EL (cell line): ENCODE data around the gene ITPKC.
"Not testable (repeated sequence)": the region's sequence is repeated elsewhere in the genome, so short reads cannot be mapped to it uniquely, and the experiment has no call there.

Experiments used
- DNase-seq: peaks from one replicate; pipeline ENCODE4 v3.0.0-alpha.2; 2016

The ITPKC gene

DNA sequence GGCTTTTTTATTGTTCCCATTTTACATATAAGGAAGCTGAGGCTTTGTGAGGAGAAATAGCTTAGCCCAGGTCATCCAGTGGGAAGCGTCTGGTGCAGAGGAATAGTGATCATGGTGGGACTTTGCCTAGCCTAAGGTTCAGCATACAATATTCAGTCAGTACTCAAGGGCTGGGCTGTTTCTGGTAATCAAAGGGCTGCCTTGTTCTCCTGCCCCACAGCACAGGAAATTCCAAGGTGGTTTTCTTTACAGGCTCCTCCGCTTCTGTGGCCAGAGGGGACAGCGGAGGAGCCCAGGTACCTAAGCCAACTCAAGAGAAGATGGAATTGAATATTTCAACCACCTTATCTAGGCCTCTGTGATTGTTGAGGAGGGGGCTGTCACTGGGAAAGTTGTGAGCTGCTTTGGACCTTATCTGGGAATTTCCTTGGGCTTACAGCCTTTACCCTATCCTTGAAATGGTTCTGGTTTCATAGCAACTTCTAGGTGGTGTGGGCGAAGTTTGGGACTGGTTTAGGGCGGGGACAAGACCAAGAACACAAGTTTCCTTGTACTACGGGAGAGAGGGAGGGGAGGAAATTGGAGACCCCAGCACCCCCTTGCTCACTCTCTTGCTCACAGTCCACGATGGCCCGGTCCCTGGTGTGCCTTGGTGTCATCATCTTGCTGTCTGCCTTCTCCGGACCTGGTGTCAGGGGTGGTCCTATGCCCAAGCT is 58.2 kb downstream of the ITPKC start, which contains the start of gene MIA:
TSS of gene MIA (plus strand) at position 606 of the 716 bp plus-strand sequence. CDS start at position 628, 22 bp downstream.
- DNase-seq = no peak

DNA sequence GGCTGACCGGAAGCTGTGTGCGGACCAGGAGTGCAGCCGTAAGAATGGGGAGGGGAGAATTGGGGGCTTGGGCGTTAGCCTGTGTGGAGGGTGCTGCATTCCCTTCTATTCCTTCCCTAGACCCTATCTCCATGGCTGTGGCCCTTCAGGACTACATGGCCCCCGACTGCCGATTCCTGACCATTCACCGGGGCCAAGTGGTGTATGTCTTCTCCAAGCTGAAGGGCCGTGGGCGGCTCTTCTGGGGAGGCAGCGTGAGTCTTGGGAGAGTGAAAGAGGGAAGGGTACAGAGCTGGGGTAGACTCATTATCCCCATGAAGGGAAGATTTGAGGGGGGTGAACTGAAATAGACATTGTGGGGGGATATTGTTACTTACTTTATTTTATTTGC is 58.7 kb downstream of the ITPKC start:
- DNase-seq = no peak

DNA sequence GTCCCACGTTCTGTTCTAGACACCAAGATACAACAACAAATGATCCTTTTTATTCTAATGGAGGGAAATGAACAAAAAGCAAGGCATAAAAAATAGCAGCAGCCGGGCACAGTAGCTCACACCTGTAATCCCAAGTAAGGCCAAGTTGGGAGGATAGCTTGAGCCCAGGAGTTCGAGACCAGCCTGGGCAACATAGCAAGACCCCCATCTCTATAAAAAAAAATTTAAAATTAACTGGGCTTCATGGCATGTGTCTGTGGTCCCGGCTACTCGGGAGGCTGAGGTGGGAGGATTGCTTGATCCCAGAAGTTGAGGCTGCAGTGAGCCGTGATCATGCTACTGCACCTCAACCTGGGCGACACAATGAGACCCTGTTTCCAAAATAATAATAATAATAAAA is 59.5 kb downstream of the ITPKC start:
- no peak for DNase-seq

DNA sequence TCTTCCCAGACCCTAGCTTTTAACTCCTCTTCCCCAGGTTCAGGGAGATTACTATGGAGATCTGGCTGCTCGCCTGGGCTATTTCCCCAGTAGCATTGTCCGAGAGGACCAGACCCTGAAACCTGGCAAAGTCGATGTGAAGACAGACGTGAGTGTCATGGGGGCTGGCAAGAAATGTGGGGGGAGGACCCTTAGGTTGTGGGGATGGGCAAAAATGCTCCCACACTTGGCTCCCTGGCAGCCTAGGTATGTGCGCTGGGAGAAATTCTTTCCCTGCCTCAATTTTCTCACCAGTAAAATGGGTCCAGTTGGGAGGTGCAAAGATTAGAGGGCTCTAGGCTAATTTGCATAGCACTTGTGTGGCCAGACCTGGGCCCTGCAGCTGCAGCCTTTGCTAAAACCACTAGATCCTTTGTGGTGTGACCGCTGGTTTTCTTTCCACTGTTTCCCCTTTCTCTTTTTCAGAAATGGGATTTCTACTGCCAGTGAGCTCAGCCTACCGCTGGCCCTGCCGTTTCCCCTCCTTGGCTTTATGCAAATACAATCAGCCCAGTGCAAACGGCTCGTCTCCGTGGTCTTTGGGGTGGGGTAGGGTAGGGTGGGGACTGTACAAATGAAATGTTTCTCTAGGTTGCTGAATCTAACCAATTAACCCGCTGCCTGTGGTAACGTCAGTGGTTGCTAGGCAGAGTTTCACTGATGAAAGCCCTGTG is 60.2 kb downstream of the ITPKC start:
- DNase-seq = peak; percentile 91

DNA sequence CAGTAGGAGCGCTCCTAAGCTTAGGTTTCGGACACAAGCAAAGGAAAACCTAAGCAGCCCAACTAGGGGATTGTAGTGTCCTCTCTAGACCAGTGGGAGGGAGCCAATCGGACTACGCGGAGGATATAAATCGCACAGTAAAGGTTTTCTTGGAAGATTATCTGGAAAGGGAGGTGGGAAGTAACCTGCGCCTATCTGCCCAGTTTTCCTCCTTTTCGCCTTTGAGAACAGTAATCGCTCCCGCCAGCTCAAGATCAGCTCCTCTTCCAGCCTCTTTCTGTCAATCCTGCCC is 60.7 kb downstream of the ITPKC start:
- no peak for DNase-seq

DNA sequence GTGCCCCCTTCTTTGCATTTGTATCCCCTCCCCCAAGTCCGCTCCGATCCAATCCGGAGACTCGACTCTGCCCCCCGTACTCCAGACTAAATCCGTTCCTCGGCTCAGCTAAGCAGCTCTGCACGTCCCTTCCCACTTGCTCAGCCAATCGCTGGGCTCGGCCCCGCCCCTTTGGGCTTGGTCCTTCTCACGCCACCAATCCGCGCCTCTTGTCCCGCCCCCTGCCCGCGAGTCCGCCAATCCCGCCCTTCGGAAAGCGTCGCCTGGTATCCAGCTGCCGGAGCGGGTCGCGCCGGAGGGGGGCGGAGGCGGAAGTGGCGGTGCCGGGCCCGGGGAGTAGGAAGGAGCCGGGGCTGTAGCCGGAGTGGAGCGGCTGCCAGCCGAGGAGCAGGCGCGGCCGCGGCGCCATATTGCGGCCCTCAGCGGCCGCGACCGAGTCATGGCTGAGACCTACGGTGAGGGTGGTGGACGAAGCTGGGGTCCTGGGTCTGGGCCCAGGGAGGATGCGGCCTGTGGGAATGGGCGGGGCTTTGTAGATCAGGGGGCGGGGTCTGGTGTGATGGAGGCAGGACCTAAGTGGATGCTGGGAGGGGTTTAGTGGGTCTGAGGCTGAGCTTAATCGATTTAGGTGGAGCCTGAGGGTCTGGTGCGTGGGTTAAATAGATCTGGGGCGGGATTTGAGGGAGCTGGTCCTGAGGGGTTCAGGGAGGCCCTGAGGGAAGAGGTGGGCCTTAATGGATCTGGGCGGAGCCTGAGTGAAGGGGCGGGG is 61.2 kb downstream of the ITPKC start, which contains the start of gene RAB4B:
TSS of gene RAB4B (plus strand) at position 311 of the 769 bp plus-strand sequence. CDS start at position 440, 129 bp downstream.
- peak; percentile 100 for DNase-seq

DNA sequence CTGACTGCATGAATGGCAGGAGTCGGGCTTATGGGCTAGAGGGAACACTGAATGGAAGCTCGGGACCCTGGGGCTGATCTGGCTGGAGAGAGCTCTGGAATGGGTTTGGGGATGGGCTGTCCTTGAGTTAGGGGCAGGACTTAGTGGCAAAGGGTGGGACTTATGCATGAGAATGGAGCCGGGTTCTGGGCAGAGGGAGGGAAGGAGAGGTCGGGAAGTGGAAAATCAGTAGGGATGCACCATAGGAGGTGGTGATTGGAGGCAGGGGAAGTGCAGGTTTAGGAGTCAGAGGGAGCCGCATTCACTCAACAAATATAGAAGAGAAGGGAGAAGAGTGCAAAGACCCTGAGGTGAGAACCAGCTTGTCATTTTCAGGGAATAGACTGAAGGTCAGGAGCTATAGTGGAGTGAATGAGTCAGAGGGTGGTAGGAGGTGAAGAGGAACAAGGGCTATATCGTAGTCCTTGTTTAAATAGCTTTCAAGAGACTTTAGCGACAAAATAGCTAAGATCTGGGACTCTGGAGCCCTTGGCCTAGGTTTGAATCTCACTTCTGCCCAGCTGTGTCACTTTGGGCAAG is 61.9 kb downstream of the ITPKC start:
- no peak for DNase-seq

DNA sequence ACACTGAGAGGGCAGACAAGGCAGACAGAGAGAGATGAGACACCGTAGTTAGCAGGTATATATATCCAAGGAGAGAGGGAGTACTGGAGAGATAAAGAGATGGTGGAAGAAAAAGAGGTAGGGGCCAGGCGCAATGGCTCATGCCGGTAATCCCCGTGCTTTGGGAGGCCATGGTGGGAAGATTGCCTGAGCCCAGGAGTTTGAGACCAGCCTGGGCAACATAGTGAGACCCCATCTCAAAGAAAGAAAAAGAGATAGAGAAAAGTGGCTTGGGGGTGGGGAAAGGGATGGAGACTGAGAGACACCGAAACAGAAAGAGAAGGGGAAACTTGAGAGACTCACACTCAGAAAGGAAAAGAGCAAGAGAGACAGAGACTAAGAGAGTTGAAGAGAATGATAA is 63.7 kb downstream of the ITPKC start:
- DNase-seq = no peak

DNA sequence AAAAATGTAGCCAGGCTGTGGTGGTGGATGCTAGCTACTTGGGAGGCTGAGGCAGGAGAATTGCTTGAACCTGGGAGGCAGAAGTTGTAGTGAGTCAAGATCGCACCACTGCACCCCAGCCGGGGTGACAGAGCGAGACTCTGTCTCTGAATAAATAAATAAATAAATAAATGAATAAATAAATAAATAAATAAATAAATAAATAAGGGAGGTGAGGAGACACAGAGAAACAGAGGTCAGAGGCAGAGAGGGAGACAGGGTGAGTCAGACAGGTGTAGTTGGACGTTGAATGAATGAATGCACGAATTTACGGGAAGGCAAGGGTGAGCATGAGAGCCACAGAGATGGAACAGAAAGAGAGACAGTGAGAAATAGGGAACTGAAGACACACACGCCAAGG is 64.2 kb downstream of the ITPKC start:
- DNase-seq = no peak

DNA sequence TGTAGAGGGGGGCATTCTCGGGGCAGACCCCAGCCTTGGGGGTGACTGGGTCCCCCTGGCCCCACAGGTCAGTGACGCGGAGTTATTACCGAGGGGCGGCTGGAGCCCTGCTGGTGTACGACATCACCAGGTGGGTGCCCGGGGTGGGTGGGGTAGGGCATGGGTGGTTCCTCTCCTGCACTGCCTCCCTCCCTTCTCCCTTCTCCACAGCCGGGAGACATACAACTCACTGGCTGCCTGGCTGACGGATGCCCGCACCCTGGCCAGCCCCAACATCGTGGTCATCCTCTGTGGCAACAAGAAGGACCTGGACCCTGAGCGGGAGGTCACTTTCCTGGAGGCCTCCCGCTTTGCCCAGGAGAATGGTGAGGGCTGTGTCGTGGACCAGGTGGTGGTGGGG is 66.8 kb downstream of the ITPKC start:
- DNase-seq = no peak

DNA sequence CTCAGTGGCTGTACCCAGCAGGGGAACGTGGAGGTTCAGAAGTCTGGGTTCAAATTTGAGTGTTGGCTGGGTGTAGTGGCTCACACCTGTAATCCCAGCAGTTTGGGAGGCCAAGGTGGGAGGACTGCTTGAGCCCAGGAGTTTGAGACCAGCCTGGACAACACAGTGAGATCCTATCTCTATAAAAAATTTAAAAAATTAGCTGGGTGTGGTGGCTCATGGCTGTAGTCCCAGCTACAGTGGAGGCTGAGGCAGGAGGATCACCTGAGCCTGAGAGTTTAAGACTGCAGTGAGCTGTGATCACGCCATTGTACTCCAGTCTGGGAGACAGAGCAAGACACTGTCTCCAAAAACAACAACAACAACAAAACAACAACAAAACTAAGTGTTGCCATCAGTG is 67.2 kb downstream of the ITPKC start:
- not testable (repeated sequence) for DNase-seq

DNA sequence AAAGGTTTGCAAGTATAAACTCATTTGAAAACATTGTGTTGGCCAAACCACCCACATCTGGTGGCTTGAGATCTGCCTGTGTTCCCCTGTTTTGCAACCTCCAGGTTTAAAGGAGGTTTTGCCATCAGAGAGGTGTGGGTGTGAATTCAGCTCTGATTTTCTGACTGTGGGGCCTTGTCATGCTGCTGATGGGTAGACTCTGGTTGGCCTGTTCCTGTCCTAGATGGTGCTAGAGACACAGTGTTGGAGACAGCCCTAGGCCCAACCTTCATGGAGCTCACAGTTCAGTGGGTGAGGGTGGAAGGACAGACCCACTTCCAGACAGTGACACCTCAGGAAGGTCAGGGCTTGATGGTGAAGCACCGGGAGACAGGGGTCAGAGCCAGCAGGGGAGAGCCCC is 68.6 kb downstream of the ITPKC start:
- no peak for DNase-seq

DNA sequence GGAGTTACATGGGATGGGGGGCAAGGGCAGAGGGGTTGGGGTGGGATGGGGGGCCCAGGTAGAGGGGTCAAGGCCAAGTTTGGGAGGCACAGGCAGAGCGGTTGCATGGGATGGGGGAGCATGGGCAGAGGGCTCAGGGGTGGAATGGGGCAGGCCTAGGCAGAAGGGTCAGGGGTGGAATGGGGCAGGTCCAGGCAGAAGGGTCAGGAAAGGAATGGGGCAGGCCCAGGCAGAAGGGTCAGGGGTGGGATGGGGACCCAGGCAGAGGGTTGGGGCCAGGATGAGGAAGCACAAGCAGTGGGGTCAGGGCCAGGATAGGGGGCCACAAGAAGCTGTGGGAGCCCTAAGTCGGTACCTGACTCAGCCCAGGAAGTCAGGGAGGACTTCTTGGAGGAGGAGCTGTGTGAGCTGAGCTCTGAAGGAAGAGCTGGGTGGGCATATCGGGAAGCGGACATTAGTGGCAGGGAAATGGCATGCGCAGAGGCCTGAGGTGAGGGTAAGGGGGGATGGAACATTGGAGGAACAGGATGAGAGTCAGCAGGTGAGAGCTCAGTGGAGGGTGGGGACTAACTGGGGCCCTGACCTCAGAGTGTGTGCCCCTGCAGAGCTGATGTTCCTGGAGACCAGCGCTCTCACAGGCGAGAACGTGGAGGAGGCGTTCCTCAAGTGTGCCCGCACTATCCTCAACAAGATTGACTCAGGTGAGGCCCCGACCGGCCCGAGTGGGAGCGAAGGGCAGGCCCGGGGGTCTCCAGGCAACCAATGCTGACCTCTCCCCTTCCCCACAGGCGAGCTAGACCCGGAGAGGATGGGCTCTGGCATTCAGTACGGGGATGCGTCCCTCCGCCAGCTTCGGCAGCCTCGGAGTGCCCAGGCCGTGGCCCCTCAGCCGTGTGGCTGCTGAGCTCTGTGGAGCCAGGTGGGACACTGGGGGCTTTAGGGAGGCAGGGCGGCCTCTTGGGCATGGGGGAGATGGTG is 69.4 kb downstream of the ITPKC start:
- DNase-seq = no peak
